Stimulated activated CD4-positive, alpha-beta T cell treated with anti-CD3 and anti-CD28 coated beads, TNF-alpha, amount 100 ng/mL, for 1 hour (primary cell): ENCODE measurements around the gene RSPH1.
"Not testable (repeated sequence)": the region's sequence is repeated elsewhere in the genome, so short reads cannot be mapped to it uniquely, and the experiment has no call there.

ENCODE experiments used
- DNase-seq, 3 donors: peaks; one replicate each; pipeline ENCODE4 v3.0.0-alpha.2; 2020; ENCODE audit warnings: low read depth in 3 of 3, low spot score in 1 of 3

RSPH1 gene

DNA sequence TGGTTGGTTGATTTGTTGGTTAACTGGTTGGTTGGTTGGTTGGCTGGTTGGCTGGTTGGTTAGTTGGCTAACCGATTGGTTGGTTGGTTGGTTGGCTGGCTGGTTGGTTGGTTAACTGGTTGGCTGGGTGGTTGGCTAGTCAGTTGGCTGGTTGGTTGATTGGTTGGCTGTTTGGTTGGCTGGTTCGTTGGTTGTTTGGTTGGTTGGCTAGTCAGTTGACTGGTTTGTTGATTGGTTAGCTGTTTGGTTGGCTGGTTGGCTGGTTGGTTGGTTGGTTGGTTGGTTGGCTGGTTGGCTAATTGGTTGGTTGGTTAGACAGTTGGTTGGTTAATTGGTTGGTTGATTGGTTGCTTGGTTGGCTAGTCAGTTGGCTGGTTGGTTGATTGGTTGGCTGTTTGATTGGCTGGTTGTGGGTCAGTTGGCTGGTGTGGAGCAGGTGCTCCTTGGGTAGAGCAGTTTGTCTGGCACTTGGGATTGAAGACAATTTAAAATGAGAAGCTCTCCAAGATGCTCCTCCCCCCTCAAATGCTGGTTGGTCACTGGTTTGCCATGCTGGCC lies 6.9 kb downstream of the RSPH1 start:
- DNase-seq: no peak

DNA sequence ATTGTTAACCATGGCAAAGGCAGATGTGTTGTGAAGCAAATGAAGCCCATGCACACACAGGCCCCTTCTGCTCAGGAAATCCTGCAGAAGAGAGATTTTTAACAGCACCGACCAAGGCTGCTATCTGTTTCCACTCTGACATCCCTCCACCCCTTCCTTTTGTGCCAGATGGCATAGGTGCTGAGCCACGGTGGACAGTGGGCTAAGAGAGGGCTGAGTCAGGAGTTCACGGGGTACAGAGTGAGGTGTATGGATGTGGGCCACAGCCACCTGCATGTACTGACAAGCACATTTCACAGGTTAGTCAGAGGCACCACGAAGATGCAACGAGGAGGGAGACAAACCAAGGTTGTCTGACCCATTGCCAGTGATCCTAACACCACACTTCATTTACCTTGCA lies 9.5 kb downstream of the RSPH1 start:
- DNase-seq: no peak

DNA sequence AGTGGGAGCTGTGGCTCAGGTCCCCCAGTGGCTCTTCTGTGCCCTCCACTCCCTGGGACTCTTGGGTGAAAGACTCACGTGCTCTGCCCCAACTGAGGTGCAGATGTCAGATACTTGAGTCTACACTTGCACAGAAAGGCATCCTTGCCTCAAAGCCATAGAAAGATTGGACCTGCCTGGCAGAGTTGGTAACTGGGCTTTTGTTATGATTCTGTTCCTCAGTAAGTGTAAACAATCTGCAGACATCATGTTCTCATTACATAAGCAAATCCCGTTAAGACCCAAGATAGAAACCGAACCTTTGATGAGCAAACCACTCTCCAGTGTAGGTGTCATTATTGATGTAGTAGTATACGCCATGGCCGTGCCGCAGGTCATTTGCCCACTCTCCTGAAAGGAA lies 10.0 kb downstream of the RSPH1 start:
- no peak for DNase-seq

DNA sequence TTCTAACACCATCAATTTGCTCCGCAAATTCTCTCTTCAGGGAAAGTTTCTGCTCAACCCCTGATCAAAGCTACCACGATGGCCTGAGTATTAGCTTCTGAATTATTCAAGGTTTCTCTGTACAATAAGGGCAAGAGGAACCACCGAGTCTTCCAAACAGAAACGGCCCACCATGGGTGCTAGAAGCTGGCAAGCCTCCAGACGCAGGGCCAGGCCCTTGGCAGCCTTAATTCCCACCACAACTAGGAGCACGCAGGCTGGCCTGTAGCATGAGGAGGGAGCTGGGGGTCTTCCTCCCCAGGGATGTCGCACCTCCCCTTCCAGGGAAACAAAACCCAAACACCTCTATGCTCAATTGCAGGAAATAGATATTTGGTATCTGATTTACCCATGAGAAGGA lies 11.1 kb downstream of the RSPH1 start:
- no peak for DNase-seq

DNA sequence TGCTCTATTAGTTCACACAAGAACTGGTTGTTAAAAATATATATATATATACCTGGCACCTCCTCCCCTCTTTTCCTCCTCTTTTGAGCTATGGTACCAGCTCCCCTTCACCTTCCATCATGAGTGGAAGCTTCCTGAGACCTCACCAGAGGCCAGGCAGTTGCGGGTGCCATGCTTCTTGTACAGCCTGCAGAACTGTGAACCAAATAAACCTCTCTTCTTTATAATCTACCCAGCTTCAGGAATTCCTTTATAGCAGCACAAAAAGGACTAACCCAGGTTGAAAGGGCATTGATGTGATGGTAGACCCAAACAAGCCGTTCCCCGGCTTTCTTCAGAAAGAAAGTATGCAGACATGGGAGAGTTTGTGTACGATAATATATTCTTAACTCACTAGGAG lies 14.9 kb downstream of the RSPH1 start:
- DNase-seq: no peak

DNA sequence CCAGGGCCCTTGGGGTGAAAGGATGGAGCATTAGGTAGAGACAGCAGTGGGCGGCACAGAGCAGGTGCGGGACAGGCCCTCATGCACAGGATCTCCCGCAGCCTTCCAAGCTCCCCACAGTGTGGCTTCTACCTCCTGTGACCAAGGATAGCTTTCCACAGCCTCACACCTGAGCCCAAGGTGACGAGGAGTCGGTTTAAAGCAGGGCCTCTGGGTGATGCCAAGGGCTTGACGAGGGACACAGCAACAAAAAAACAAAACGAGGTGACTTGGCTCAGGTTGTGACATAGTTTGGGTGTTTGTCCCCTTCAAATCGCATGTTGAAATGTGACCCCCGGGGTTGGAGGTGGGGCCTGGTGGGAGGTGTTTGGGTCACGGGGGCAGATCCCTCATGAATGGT lies 15.3 kb downstream of the RSPH1 start:
- no peak for DNase-seq

DNA sequence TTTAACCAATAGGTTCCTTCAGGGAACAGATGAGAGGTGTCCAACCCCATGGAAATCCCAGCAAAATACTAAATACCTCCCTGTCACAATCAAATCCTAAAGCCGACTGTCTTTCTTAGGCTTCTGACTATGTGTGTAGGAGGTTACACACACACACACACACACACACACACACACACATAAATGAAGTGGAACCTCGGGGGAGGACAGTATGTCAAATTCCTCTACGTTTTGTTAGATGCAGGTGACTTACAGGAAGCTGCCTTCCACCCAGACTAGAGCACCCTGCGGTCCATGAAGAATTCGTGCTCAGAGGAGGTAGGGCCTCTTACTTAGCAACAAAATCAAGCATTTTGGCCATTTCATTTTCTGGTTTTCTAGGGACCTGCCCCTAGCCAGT lies 16.4 kb downstream of the RSPH1 start:
- DNase-seq: no peak

DNA sequence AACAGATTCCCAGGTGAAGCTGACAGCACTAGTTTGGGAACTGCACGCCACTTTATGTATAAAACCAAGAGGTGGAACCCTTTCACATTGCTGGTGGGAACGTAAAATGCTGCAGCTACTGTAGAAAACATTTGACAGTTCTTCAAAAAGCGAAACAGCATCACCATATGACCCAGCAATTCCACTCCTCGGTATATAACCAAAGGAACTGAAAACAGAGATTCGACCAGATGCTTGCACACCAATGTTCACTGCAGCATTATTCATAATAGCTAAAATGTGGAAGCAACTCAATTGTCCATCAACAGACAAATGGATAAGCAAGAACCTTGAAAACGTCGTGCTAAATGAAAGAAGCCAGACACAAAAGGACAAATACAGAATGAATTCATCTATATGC lies 17.5 kb downstream of the RSPH1 start:
- DNase-seq: no peak

DNA sequence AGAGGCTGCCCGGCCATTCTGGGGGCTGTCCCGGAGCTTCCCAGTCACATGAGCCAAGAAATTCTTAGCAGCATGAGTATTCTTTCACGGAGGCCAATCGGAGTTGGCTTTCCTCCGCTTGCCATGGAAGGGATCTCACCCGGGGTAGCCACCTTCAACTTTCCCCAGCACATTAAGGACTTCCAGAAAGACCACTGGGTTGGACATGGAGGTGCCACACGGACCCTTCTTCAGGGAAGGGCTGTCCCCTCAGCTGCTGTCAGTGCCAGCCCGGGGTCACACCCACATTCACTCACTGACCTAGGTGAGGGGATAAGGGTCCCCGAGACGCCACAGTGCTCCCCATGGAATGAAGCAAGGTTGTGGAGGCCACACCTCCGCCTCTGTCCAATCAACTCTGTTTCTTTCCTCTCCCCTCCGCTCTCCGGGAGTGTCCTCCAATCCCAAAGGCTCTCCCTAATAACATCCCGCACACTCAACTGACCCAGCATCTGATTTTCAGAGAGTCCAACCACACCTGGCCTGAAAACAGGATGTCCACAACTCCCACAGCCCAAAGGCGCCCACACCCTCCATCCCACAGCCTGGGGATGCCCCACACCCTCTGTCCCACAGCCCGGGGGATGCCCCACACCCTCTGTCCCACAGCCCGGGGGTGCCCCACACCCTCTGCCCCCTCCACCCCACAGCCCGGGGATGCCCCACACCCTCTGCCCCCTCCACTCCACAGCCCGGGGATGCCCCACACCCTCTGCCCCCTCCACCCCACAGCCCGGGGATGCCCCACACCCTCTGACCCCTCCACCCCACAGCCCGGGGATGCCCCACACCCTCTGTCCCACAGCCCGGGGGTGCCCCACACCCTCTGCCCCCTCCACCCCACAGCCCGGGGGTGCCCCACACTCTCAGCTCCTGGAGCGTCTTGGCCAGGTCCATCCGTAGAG lies 19.4 kb downstream of the RSPH1 start:
- no peak for DNase-seq

DNA sequence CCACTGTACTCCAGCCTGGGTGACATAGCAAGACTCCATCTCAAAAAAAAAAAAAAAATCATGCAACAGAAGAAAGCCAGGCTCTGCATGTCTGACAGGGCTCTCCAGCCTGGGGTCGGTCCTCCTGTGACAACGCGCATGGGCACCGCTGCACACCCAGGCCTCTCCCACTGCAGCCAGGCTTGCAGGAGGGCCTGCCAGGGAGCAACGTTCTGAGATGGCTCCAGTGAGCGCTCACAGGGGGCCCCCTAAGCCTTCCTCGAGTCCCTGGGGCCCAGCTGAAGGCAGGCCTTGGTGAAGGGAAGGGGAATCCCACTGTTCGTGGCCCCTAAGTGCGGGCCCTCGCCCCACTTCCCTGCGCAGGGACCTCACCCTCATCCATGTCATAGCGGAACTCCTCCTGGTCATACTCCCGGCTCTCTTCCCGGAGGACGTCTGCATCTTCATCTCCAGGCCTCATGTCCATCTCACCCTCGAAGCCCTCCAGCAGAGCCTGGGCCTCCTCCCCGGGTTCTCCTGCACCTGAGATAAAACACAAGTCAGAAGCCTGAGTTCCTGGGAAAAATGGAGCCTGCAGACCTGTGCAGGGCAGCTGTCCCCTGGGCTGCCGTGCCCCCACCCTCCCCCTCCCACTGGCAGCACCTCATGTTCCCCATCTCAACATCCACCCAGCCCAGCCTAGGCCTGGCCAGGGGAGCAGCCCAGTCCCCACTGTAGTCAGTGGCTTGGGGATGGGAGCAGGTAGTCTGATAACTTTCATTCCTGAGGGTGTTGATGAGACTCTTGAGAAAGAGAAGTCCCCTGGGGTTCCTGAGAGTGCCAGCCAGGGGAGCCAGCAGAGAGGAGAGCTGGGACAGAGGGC lies 20.3 kb downstream of the RSPH1 start:
- no peak for DNase-seq

DNA sequence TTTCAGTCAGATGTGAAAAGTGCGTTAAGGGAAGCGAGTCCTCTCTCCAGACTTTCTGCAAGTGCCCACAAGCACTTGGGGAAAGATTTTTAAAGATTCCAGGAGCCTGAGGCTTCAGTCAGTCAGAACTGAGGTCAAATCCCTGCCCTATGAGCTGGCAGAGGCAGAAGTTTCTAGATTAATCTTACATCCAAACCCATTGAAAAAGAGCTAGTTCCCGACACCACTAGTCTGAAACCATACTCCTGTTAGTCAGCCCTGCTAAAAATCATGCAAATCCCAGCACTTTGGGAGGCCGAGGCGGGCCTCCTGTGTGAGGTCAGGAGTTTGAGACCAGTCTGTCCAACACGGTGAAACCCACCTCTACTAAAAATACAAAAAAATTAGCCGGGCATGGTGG lies 21.0 kb downstream of the RSPH1 start:
- DNase-seq: no peak

DNA sequence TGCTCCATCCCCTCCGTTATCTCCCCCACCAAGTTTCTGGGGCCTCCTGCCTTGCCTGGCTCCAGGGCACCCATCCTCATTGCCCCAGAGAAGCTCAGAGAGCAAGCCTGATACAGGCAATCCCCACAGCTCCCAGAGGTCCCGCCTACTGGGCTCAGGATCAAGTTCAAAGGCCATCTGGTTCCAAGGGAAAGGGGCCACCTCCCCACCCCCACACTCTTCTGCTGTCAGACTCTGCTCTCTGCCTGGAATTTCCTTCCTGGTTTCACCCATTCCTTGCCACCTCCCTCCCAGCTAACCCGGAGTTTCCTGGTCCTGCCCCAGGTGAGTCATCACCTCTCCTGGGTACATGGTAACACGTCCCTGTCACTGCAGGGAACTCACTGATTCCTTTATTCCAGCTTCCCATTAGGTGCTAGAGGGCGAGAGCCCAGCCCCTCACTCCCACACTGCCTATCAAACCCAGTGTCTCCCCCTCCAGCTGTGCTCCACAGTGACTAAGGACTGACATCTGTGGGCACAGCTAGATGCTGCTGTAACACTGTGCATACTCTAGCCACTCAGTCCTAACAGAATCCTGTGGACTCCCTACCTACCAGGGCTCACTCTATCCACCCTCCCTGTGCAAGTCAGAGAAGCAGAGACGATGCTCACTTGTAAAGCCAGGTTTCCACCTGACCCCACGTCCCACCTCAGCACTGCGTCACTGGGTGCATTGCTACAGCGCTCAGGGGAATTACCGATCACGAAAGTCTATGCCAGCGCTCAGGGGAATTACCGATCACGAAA lies 21.8 kb downstream of the RSPH1 start:
- DNase-seq: no peak

DNA sequence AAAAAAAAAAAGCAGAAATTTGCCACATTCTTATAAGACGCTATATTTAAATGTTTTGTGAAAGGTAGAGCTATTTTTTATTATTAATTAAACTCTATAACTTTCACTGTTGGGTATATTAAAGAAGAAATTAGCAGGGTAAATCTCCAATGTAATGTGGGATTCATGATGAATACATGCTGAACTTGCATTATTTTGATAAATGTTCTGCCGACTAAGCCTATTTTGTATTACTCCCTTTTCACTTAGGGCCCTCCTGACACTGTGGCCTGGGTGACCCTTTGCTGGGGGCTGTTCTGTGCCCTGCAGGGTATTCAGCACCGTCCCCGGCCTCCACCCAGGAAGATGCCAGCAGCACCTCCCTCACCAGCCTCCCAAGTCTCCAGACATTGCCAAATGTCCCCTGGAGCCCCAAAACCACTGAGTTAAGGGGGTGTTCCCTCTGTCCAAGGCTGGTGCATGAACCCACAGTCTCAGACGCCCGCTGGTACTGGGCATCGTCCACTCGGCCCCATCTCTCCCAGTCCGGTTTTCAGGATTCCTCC lies 22.5 kb downstream of the RSPH1 start:
- no peak for DNase-seq

DNA sequence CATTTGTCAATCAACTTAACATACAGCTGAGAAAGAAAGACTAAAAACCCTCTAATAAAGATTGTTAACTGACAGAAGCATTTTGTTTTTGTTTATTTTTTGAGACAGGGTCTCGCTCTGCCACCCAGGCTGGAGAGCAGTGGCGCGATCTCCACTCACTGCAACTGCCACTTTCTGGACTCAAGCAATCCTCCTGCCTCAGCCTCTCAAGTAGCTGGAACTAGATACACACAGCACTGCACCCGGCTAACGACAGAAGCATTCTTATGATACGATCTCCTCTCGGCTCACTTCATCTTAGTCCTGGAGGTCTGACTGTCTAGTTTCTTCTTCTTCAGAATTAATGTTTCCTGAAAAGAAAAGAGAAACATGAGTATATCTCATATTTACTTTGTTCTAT lies 23.5 kb downstream of the RSPH1 start:
- DNase-seq: no peak

DNA sequence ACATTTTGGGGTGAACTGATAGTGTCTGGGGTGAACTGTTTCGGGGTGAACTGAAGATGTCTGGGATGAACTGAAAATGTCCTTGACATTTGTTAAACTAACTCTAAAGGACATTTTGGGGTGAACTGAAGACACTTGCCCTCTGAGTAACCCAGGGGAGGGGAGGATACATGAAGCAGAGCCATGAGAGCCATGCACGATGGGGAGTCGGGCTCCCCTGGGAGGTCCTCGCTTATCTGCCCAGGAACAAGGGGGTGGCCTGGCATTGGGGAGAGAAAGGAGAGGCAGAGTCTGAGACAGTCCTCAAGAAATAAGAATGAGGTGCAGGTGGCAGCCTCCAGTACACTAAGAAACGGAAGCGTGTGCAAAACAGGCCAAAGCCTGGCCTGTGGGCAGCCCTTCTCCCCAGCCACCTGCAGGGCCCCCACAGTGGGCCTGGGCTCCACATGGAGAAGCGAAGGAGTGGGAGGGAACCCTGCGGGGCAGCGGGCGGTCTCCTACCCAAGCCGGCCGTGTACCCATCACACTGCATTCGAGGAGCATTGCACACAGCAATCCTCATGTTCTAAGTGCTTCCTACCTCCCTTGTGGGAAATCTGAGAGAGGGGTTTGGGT lies 24.2 kb downstream of the RSPH1 start:
- no peak for DNase-seq

DNA sequence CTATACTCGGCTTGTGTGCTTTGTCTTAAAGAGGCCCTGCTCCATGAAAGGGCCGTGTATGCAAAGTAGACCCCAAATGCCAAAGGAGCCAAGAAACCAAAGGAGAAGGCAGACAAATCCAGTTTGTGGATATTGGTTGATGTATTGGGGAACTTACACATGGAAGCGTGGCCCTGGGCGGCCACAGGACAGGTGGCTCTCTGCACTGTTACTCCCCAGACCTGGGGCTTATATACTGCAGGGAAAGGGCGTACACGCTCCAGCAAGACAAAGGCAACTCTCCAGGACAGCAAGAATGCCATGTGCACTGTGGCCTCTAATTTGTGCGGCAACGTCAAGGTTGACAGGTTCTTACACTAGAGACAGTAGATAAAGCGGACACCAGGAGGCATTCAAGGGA lies 24.8 kb downstream of the RSPH1 start:
- no peak for DNase-seq

DNA sequence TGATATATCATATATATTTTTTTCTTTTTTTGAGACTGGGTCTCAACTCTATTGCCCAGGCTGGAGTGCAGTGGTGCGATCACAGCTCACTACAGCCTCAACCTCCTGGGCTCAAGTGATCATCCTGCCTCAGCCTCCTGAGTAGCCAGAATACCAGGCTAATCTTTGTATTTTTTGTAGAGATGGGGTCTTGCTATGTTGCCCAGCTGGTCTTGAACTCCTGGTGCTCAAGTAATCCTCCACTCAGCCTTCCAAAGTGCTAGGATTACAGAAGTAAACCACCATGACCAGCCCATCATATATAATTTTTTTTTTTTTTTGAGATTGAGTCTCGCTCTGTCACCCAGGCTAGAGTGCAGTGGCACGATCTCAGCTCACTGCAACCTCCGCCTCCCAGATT lies 26.3 kb downstream of the RSPH1 start:
- not testable (repeated sequence) for DNase-seq

DNA sequence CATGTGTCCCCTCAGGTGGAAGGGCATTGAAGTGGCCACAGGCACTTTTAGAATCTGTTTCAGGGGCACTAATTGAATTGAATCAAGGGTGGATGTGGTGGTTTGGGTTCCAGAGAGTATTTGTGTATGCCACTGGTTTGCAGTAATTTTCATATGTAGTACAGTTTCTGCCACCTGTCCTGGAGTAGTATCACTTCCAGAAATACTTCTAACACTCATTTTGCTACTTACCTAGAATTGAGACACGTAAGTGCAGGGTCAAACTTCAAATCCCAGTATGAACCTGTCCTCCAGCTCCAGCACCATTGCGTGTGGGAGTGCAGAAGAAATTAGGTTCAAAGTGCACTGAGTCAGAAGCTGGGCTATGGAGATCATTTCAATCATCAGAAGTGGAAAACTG lies 26.8 kb downstream of the RSPH1 start:
- no peak for DNase-seq

DNA sequence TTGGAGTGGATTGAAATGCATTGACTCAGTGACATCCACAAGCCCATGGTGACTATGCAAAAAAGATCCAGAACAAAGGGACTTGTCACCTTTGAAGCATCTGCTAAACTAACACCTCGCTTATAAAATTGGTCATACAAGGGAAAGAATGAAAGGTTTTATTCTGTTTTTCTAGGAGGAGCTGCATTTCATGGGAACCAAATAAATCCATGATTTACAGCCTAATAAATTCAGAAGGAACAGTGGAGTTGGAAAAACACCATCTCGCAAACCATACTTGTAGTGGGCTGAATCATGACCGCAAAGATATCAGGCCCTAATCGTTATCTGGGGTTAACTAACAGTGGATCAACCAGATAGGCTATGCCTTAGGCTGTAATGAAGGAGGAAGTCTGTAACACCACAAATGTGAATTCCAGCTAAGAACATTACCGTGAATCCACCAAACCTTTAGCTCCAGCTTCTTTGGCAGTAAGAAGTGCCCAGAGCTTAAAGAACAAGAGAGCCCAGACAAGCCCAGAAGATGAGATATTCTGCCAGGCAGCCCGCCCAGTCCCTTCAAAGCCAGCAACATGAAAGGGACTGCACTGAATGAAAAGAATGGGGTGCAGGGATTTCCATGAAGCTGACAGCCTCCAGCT lies 27.4 kb downstream of the RSPH1 start:
- DNase-seq: no peak
